Measurements from ENCODE around the gene L3HYPDH.

Gene L3HYPDH

GRCh38 chr14:59427653-59428580 is 56.3 kb downstream of the L3HYPDH start:
- no peak for DNase-seq (ENCODE audit: low spot score)

- no peak for DNase-seq (ENCODE audit: low spot score)
These were observed 58.8 kb downstream of the L3HYPDH start for GRCh38 chr14:59425322-59425935.

GRCh38 chr14:59424341-59425071 is 59.7 kb downstream of the L3HYPDH start:
- no peak for DNase-seq (ENCODE audit: low spot score)

All from SK-N-DZ (cell line).